Measurements from ENCODE around the gene TMEM30A.

Gene TMEM30A

GRCh38 chr6:75209184-75209723 lies 75.3 kb downstream of the TMEM30A start:
- no peak for TF ChIP-seq PKNOX1 (IDR thresholded peaks at IDR 0.05)
- DNase-seq (ENCODE audit: extremely low spot score): no peak
- CTCF ChIA-PET: interaction anchor here (0.5 to 2.2 kb wide), 22 partner anchors 8 to 1597 kb away, joined by 3 to 9 read pairs (median 3); no protein-coding TSS in a partner anchor
- POLR2A ChIA-PET: no interaction called here

DNA sequence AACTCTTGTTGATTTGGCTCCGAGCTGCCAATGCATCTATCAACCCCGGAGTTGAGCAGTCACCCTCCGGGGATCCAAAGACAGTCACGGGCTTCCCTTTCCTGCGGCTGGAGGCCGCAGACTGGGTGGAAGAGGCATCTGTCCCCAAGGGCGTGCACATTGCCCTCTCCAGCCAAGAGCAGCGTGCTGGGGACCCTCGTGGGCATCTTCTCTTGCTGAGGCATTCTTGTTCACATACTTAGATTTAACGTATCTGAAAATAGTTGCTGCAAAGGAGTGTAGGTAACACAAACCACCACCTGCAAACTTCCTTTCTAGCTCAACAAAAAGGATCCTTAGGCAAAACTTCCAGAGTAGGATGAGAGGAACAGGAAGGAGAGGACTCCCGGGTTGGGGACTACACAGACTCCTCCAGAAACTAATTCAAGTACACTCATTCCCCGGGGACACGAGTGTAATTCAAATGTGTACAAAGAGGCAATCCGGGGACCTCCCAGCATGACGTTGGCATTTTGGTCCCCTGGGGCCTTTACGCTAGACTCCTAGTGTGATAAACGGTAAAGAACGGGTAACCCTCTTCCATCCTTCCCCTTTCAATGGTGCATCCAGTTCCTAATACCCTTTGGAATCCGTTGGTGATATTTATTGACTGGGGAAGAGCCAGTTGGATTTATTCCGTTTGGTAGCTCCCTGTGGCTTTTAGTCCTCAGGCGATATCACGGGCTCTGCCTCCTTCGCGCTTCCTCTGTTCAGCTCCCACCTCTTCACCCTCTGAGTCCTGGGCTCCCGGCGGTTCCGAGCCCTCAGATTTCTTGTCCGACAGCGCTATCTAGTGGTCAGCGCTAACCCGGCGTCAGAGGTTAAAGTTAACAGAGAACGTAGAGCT lies 76.1 kb downstream of the TMEM30A start:
- DNase-seq (ENCODE audit: extremely low spot score): peak; percentile 74
- ChIA-PET POLR2A (no interaction called here), CTCF (interaction anchor here (0.5 to 2.2 kb wide), 29 partner anchors 9 to 1597 kb away, joined by 3 to 9 read pairs (median 3); no protein-coding TSS in a partner anchor)
- TF ChIP-seq SUZ12 (IDR thresholded peaks at IDR 0.05) (no peak), LEF1 (IDR thresholded peaks at IDR 0.05; ENCODE audit: borderline replicate concordance) (no peak), CTBP1 (IDR thresholded peaks at IDR 0.05; ENCODE audit: borderline replicate concordance) (peak; percentile 27; the same call in 1 of the 2 replicates), PKNOX1 (IDR thresholded peaks at IDR 0.05) (no peak), FOXA1 (IDR thresholded peaks at IDR 0.05) (no peak)

DNA sequence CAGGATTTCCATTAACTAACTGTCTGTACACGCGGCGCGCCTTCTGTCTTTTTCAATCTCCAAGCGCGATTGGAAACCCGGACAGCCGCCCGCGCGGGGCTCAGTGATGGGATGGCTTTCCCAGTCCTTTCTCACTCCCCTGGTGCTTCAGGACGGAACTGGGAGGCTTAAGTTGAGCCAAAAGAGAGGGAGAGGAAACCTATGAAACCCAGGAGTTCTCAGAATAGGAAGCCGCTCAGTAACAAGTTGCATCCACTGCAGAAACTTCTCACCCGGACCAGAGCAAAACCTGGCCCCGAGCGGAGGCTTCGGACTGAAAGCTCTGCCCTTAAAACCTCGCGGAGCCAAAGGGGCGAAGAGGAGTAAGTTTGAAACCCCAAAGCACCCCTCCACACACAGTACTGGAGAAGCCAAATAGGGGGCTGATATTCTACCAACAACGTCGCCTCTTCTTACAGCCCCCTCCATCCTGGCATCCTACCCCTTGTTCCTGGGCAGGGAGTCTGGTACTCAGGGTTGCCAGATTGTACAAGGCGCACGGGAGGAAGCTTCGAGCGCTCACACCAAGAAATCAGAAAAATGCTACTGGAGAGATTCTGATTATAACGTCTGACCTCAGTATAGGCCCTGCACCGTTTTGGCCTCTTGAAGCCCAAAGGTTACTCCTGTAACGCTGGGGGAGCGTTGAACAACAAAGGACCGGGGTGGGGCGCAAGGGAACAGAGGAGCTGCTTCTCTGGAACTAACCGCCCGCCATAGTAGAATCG lies 77.8 kb downstream of the TMEM30A start:
- ChIA-PET CTCF (interaction anchor here (0.7 kb wide), 1 partner anchor 307 kb away, joined by 3 read pairs; no protein-coding TSS in a partner anchor), POLR2A (no interaction called here)
- no peak for DNase-seq (ENCODE audit: extremely low spot score)
- TF ChIP-seq FOXK2 (IDR thresholded peaks at IDR 0.05) (no peak), BHLHE40 (IDR thresholded peaks at IDR 0.05; ENCODE audit: borderline replicate concordance) (no peak), HDGF (IDR thresholded peaks at IDR 0.05; ENCODE audit: borderline replicate concordance) (no peak), L3MBTL2 (conservative IDR thresholded peaks at IDR 0.05) (no peak), SP1 (IDR thresholded peaks at IDR 0.05) (no peak), NFRKB (IDR thresholded peaks at IDR 0.05) (no peak), ZNF384 (IDR thresholded peaks at IDR 0.05) (no peak)

DNA sequence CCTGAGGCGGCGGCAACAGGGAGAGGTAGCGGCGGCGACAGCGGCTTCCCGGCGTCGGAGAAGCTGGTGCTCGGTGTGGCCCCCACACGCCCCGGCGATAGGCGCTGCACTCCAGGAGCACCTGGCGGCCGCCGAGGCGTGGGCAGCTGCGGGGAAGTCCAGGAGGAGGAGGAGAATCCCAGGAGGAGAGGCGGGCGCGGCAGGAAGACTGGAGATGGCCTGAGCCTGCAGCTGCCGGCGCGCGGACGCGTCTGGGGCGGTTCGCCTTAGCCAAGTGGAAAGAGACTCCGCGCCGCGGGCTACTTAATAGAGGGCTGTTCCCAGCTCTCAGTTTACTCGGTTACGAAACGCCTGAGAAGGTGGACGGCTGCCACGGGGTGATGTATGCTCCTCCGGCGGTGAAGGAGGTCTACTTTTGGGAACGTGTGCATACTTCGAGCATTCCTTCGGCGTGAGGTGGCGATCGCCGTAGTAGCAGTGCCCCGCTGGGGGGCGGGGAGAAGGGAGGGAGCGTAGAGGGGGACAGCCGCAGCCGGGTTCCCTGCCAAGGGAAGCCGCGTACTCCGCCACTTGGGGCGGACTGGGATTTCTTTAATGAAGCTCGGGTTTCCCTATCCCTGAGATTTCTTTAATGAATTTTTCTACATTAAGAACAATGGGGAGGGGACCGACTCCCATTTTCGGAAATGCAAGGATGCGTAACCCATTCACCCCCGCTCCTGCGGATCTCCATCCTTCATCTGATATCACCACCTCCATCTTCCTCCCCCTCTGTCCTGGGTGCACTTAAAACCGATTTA lies 78.6 kb downstream of the TMEM30A start, which contains the start of gene COL12A1:
COL12A1 (minus strand) TSS at position 278 of the 800 bp plus-strand sequence. CDS start 3,261 bp downstream, outside the sequence.
- ChIA-PET POLR2A (no interaction called here), CTCF (interaction anchor here (0.6 to 1.6 kb wide), 8 partner anchors 11 to 1594 kb away, joined by 3 to 4 read pairs (median 3); no protein-coding TSS in a partner anchor)
- 0 out of 2 replicates have a peak, but pooled peaks have one; percentile 15 for TF ChIP-seq CTBP1 (IDR thresholded peaks at IDR 0.05; ENCODE audit: borderline replicate concordance)
- no peak for TF ChIP-seq LEF1 (IDR thresholded peaks at IDR 0.05; ENCODE audit: borderline replicate concordance)
- DNase-seq (ENCODE audit: extremely low spot score): peak; percentile 30

DNA sequence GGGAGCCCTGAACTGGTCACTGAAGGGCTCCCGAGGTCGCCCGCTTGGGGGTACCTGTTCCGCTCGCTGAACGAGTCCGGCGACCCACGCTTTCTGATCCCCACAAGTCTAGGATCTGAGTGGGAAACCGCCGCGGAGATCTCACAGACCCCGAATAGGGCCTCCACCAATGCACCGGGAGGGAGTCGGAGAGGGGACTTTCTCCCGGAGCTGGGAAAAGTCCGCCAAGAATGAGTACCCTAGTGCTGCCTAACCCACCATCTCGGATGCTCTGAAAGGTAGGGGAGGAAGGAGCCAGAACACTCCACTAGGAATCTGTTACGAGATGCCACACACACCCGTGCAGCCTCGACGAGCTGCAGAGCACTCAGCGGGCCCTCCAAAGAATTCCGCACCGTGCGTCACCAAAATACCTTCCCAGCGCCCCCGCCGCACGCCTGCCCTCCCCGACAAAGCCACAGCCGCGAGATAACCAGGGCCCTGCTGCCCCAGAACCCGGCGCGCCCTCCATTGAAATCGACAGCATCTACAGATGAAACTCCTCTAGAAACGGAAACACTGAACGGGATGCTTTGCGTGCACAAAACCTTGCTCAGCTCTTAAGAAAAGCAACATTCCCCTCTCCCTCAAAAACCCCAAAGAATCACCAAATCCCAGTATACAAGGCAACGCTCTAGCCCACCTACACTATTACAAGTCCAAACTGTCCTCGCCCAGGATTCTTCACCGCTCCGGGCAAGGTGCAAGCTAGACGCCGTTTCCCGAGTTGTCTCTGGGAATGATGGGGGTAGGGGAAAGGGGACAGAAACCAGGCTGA lies 79.4 kb downstream of the TMEM30A start:
- TF ChIP-seq LEF1 (IDR thresholded peaks at IDR 0.05; ENCODE audit: borderline replicate concordance) (no peak), ARNT (IDR thresholded peaks at IDR 0.05) (no peak), ELF4 (IDR thresholded peaks at IDR 0.05) (no peak), FOXA1 (IDR thresholded peaks at IDR 0.05) (no peak), BHLHE40 (IDR thresholded peaks at IDR 0.05; ENCODE audit: borderline replicate concordance) (no peak), TARDBP (IDR thresholded peaks at IDR 0.05) (no peak), NFRKB (IDR thresholded peaks at IDR 0.05) (no peak), PKNOX1 (IDR thresholded peaks at IDR 0.05) (no peak), CTBP1 (IDR thresholded peaks at IDR 0.05; ENCODE audit: borderline replicate concordance) (no peak), SP1 (IDR thresholded peaks at IDR 0.05) (no peak), HDGF (IDR thresholded peaks at IDR 0.05; ENCODE audit: borderline replicate concordance) (no peak)
- no peak for DNase-seq (ENCODE audit: extremely low spot score)
- POLR2A ChIA-PET: no interaction called here
- CTCF ChIA-PET: interaction anchor here (0.5 to 2.1 kb wide), 10 partner anchors 12 to 1593 kb away, joined by 3 to 8 read pairs (median 3); no protein-coding TSS in a partner anchor

Measured in HEK293T (cell line).